GM12892 (cell line): ENCODE measurements around the gene POLN.

ENCODE experiments used
- POLR2A ChIP-seq: IDR thresholded peaks from 2 replicates; pipeline ENCODE4 v1.6.1; 2011; ENCODE audit warnings: low read depth, low read length, control low read depth
- POLR2AphosphoS5 ChIP-seq: IDR thresholded peaks from 2 replicates; pipeline ENCODE4 v1.6.1; 2011; ENCODE audit warnings: low read depth, low read length, control low read depth
- TAF1 ChIP-seq: IDR thresholded peaks from 2 replicates; pipeline ENCODE4 v1.6.1; 2011; ENCODE audit warnings: low read depth, mild to moderate bottlenecking, control low read depth, low read length, borderline replicate concordance

DNA sequence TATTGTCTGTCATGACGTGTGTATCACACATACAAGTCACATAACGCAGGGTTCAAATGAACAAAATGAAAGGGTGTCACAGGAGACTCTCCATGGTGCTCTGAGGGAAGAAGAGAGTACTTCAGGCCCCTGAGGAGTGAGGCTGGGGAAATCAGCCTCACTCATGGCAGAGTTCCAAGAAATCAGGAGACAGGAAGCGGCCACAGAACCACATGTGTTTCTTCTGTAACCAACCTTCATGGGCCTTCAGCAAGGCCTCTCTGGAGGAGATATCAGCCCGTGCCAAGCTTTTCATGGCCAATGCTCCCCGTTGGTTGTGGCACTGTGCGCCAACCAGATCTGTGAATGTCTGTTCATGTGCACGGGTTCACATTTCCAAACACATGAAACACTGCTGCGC lies 106.8 kb downstream of the POLN start:
- TF ChIP-seq POLR2A (no peak), POLR2AphosphoS5 (no peak), TAF1 (no peak)
